Stimulated activated CD4-positive, alpha-beta T cell treated with anti-CD3 and anti-CD28 coated beads, Interleukin-12 subunit alpha, Interleukin-12 subunit beta, amount 100 ng/mL, for 24 hours (primary cell): ENCODE data around the gene EDIL3.
"Not testable (repeated sequence)": the region's sequence is repeated elsewhere in the genome, so short reads cannot be mapped to it uniquely, and the experiment has no call there.

Experiments
- DNase-seq, 2 experiments: peaks; one replicate each; pipeline ENCODE4 v3.0.0-alpha.2; 2020; ENCODE audit warnings: low read depth in 2 of 2

EDIL3 gene

DNA sequence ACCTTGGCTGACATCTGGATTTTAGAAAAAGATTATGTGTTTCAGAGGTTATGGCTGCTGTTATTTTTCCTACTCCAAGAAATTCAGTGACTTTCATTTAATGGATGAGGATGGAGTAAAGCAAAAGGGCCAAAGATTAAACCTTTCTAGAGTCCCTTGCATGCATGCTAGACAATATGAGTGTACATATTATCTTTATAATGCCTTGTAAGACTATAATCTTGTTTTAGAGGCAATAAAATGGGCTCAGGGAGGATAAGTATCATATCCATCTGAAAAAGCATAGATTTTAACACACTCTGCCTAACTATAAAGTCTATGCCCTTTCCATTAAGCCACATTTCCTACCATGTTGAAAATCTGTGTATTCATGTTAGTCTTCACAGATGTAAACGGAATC lies 199.8 kb downstream of the EDIL3 start:
- no peak for DNase-seq

DNA sequence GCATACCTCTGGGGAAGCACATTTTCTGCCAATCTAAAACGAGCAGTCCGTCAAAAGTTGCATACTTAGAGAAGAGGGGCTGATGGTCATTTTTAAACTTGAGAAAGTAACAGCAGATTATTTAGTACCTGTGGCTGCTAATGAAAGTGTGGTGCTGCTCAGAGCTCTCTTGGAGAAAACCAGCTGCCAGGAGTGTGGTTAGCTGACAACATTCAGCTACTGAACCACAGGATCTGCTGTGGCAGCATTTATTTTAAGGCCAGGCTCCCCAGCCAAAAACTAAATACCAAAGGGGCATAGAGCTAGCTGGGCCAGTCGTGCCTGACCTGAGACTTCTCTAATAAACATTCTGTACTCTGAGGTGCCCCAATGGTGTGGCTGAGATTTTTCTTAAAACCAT lies 203.6 kb downstream of the EDIL3 start:
- no peak for DNase-seq

DNA sequence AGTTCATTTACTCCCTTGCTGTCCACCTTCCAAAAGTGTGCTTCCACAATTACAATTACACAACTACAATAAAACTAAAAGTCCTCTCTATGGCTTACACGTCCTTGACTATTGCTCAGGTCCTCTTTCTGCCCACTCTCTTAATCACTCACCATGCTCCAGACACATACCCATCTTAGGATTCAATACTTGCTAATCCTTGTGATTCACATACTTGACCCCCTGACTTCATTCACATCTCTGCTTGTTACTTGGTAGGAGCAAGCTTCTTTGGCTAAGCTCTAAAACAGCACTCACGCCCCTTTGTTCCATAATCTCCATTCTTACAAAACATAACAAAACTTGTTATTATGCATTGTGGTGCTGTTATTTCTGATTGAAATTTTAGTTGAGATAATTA lies 215.8 kb downstream of the EDIL3 start:
- no peak for DNase-seq

DNA sequence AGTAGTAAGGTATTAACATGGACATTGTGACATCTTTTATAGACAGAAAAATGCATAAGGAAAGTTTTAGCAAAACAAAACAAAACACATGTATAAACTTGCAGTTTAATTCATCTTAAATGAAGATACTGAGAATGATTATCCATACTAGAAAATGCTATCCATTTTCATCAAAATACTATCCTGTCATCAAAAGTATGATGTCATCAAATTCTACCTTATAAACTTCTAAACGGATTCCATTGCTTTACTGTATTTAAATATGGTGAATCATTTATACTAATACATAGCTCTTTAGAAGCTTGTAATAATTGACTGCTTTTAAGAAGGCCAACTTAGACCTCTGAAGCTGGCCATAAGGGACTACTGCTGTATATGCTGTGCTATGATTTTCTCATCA lies 221.0 kb downstream of the EDIL3 start:
- DNase-seq = no peak

DNA sequence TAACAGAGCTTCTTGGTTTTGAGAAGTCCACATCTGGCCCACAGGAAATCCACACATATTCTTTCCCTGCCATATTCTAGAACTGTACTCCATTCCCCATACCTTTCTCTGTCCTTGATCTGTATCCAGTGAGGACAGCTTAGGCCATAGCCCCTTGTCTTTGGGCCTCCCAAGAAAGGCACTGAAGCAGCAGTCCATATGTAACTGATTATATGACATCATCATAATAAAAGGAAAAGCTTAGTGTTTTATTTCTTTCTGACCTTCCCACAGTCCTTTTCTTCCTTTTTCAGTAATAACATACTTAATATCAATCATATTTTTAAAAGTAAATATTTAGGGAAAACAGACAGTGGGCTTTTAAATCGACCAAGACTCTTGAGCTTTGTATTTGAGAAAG lies 222.0 kb downstream of the EDIL3 start:
- DNase-seq = no peak

DNA sequence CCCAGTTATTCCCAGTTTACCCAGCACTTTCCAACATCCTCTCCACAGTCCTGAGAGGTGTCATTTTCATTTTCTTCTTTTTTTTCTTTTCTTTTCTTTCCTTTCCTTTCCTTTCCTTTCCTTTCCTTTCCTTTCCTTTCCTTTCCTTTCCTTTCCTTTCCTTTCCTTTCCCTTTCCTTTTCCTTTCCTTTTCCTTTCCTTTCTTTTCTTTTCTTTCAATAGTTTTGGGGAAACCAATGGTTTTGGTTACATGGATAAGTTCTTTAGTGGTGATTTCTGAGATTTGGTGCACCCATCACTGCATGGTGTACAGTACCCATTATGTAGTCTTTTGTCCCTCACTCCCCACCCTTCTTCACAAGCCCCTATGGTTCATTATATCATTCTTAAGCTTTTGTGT lies 224.0 kb downstream of the EDIL3 start:
- not testable (repeated sequence) for DNase-seq

DNA sequence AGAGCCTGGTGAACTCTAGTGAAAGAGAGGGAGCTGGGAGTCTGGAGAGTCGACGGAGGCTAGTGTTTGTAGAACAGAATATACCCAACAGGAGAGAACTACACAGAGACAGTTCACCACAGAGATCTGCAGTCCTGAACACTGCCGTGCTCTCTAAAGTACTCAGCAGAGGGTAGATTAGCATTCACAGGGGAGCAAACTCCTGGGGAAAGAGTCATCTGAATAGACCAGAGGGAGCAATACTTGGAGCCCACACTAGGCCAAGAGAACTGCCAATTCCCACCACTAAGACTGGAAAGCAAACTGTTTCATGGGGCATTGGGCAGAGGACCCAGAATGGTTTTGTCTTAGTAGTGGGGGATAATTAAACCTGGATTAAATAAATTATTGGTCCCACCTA lies 235.6 kb downstream of the EDIL3 start:
- no peak for DNase-seq

DNA sequence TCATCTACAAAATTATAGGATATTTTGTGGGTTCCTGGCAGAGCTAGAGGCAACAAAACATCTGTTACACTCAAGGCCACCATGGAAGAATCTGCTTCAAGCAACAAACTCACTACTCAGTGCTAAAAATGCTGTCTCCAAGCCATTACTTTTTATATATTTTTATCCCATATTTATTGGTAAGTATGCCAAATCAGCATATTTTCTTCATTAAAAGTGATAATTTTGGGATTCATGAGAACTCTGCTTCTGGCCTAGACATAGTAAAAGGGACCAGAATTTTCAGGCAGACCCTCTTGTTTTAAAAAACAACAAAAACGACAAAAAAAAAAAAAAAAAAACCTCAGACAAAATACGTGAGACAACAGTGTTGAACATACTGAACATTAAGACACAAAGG lies 236.0 kb downstream of the EDIL3 start:
- DNase-seq = no peak

DNA sequence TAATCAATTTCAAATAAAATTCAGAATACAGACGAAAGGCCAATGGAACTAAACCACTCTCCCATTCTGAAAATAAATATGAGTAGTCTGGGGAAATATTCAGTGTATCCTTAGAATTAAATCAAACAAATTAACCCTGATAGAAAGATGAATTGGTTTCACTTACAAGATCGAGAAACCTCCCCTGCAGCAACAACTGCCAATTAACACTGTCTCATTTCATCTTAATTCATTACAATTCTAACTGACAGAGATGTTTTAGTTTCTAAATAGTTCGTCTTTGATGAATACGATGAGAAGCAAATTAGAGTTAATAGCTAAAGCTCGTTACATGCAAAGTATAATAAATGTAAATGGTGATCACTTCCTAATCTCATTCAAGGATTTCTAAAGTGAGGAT lies 247.1 kb downstream of the EDIL3 start:
- no peak for DNase-seq

DNA sequence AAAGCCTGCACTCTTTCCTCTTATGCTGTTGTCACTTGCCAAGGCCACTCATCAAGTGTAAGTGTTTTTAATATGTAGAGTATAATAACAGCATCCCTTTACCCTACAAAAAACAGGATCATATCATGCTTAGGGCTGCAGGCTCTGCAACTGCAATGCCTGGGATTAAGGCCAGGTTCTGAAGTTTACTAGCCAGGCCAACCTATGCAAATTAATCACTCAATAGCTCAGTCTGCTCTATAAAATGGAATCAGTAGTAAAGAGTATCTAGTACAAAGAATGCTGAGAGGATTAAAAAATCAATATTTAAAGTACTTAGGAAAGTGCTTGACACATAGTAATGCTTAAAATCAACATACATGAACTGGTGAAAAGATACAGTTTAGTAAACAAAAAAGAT lies 253.3 kb downstream of the EDIL3 start:
- DNase-seq = no peak

DNA sequence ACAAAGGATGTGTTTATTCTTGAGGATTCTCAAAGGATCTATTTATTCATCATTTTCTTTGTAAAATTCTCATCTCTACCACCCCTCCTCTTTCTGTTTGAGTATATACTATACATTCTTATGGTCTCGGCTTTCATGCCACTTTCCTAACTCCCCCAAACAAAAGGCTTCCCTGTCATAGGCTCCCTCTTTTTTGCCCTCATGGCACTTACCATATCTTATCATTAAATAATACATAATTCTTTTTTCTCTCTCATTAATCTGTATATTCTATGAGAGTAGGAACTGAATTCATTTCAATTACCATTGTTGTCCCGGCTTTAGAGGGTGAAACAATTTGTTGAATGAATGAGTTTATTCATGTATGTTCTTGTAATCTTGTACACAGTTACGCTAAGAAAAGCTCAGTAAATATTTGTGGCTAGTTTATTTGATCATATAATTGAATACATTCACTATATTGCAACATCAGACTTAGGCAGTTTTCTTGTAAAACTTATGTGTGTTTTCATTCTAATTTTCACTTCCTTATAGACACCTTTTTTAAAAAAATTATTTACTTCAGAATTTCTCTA lies 254.6 kb downstream of the EDIL3 start:
- no peak for DNase-seq

DNA sequence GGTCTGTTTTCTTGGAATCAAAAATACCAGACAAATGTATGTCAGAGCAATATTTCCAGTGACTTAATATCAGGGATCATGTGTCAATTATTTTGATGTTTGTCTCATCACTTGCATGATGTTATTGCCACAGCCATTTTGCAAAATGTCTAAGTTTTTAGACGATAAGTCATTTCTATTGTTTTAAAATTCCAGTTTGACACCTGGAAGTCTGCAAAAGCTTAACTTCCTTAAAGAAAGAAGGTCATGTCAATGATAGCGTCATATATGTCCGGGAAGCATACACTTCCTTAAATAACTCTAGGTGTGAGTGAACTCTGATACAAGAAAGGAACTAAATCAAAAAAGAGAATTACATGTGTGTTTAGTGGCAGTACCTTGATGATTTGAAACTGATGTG lies 259.5 kb downstream of the EDIL3 start:
- DNase-seq = no peak

DNA sequence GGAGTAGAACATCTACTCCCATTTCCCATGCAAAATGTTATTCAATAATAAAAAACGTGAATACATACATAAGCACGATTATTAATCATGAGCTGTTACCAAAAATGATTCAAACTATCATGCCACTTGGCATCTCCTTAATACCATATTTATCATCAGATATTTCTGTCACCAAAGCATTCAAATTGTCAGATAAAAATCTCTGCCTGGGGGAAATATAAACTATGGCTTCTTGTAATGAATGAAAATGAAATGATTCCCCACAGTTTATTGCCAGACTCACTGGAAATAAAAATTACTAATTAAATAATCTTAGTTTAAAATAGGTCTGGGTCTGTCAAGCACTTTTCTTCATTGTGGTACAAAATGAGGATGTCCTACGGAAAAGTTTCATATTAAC lies 265.4 kb downstream of the EDIL3 start:
- no peak for DNase-seq

DNA sequence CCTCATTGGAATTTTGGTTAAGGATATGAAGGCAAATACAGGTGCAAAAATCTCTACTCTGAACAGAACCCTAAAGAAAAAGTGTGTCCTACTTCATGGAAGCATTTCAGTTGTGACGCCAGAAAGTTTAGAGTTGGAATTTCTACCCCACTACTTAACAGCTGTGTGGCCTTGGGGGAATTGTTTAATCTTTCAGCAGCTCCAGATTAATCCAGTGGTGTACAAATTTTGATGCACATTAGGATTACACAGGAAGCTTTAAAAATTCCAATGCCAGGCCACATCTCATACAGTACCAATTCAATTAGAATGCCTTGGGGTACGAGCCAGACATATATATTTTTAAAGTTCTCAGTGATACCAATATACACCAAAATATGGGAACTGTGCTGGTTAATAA lies 266.1 kb downstream of the EDIL3 start:
- no peak for DNase-seq

DNA sequence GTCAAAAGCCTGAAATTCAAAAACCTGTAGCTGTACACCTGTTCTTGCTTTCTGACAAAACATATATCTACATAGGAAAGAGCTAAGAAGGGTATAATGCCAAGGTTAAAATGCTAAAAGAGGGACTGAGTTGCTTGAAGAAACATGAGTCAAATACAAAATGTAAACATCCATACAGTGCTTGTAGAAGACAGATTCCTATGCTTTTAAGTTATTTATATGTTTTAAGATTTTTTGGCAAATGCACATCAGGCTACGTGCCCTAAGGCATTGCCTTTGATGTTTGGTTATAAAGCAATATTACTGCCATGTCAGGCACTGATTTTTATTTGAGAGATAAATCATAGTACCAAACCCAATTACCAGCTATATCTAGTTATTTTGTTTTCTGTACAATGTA lies 269.0 kb downstream of the EDIL3 start:
- no peak for DNase-seq

DNA sequence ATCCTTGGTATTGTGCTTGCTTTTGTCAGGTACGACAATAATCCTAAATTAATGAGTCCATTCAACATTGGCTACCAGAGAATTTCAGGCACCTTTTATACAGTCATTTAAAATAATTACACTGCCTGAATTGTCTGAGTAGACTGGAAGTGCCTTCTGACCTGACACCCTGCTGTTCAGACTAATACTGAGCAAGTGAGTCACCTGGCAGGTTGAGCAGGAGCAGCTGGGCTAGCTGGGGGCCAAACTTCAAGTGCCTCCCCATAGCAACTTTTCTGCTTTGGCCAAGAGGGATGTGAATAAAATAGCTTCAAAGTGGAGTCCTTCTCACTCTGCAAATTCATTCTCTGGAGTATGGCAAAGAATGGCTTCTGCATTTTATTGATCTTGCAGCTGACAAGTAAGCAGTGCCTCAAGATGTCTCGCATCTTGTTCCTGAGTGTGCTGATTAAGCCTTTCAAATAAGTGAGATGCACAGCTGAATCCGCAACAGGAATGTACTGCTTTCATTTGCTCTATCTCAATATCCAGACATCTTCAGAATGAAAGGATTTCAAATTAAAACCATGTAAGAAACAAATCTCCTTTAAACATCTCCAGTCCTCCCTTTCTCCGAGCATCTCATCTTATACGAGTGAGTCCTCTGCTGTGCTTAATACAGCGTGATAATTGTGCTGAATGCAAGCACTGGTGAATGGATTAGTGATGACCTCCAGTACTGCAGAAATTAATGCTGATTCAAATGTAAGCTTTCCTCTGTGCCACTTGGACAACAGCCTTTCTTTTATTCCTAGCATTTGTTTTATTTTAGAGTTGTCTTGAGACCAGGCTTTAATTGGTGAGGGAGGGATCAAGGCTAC lies 271.2 kb downstream of the EDIL3 start:
- no peak for DNase-seq

DNA sequence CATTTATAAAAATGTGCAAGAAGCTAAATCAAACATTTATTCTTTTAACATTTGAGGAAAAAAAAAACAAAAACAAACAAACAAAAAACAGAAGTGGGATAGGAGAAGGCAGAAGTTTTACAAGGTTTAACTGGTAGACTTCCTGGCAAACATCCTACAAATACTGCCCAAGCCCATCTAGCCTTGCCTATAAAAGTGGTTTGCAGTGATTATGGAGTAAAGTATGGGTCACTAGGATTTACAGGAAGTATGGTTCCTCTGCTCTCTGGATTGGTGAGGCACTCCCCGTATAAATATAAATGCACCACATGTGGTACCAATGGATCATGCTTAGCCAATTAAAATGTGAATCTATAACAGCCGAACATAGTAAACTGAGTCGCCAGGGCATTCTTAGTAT lies 291.9 kb downstream of the EDIL3 start:
- no peak for DNase-seq

DNA sequence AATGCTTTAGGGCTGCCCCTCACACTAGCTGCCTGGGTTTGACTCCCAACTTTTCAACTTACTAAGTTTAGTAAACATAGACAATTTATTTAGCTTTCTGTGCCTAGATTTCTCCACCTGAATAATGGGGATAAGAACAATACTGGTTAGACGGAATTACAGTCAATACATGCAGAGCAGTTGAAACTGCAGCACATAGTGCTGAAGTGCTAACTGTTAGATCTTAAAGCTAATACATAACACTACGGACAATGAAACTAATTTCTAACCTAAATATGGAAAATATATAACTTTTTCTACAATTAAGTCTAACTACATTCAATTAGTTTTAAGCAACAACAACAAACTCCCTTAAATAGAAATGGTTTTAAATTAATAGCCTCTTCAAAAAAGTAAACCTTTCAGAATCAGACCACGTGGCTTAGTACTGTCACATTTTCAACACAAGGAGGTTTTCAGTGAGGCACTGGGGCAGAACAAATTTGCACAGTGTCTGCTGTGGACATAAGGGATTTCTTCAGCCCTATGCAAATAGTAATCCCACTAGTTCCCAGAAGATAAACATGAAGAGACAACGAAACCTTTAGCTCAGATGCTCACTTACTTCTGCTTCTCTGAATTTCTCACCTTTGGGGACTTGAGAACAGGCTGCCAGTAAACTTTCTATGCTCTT lies 293.4 kb downstream of the EDIL3 start:
- no peak for DNase-seq

DNA sequence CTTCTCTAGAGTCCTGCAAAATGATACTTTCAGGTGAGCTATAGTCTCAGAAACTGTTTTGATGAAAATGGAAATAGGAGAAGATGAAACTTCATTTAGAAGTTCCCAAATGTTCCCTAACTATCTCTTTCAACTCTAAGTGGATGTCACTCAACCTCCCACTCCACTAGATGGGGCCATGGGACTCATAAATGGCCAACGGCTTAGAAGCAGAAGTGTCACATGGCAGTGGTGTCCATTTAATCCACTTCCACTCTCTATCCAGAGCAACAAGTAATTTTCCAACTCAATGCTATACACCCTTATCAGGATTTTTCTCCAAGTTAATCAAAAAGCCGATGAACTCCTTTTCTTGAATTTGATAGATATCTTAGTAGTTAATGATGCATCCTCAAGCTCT lies 295.7 kb downstream of the EDIL3 start:
- DNase-seq = no peak

DNA sequence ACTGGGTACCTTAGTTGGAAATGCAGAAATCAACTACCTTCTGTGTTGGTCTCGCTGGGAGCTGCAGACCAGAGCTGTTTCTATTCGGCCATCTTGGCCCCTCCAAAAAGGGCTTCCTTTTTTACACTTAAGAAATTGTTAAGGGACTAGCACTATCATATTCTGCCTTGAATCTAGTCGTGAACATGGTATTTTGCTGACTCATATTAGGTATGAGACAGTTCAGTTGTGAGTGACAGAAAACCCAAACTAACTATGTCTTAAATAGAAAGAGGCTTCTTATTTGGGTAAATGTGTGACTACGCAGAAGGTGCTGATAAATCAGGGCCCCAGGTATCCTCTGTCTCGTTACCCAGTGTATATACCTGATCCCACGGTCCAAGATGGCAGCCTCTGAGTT lies 298.2 kb downstream of the EDIL3 start:
- no peak for DNase-seq

DNA sequence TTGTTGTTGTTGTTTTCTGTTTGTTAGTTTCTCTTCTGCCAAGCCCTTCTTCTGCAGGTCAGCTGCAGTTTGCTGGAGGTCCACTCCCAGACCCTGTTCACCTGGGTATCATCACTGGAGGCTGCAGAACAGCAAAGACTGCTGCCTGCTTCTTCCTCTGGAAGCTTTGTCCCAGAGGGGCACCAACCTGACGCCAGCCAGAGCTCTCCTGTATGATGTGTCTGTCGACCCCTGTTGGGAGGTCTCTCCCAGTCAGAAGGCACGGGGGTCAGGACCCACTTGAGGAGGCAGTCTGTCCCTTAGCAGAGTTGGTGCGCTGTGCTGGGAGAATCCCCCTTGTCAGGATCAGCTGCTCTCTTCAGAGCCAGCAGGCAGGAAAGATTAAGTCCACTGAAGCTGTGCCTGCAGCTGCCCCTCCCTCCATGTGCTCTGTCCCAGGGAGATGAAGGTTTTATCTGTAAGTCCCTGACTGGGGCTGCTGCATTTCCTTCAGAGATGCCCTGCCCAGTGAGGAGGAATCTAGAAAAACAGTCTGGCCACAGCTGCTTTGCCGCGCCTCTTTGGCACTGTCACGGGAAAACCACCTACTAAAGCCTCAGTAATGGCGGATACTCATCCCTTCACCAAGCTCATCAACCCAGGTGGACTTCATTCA lies 299.2 kb downstream of the EDIL3 start:
- no peak for DNase-seq

DNA sequence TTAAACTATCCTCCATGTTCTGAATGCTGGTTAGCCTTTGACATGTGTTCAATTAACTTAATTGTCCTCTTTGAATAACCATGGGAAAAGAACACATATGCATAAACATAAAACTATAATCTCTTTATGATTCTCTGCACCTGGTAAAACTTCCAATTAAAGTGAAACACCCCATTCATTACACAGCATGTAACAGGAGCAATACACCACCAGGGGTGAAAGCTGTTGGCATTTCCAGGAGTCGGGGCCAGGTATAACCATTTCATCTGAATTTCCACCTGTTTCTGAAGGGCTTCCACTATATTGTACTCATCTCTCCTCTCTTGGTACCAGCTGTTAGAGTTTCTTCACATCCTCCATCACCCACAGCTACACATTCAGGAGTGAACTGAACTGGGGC lies 303.8 kb downstream of the EDIL3 start:
- DNase-seq = no peak

DNA sequence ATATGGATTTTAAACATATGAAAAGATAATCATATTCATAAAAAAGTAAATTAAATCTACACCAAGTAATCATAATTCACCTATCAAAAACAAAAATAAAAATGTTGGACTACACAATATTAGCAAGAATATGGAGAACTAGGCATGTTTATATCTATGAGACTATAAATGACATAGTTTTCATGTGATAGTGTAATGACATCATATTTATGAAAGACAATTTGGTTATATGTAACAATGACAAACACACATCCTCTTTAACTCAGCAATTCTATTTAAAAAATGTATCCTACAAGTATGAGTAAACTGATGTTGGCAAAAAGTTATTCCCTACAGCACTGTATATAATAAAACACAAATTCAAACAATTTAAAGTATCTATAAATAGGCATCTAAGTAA lies 312.3 kb downstream of the EDIL3 start:
- DNase-seq = no peak
